OCI-LY3 (cell line): ENCODE measurements around the gene STRADB.

Experiments used
- H2AFZ ChIP-seq: fragments of 200-600, 300-600 bp; shearing (Covaris generic); 2 replicates; pipeline ENCODE4 v1.6.0; 2014; ENCODE audit warnings: antibody characterized with exemption, low read depth, low read length
- H3K27ac ChIP-seq: fragments of 200-600, 300-600 bp; sonication (generic); 2 replicates; pipeline ENCODE4 v1.5.1; 2014; ENCODE audit warnings: mild to moderate bottlenecking, low read length, moderate library complexity, mixed read lengths
- H3K27me3 ChIP-seq: fragments of 200-600, 300-600 bp; sonication (generic); 2 replicates; pipeline ENCODE4 v1.6.1; 2014; ENCODE audit warnings: low read depth, low read length, mixed read lengths
- H3K36me3 ChIP-seq: fragments of 200-600, 300-600 bp; sonication (generic); replicated peaks from 2 replicates; pipeline ENCODE3; 2014; ENCODE audit warnings: low read depth, low read length, mixed read lengths
- H3K4me1 ChIP-seq: fragments of 300-600, 200-600 bp; sonication (generic); 2 replicates; pipeline ENCODE4 v1.6.1; 2014; ENCODE audit warnings: low read length, mixed read lengths
- H3K4me2 ChIP-seq: fragments of 200-600, 300-600 bp; sonication (generic); 2 replicates; pipeline ENCODE4 v1.6.1; 2014; ENCODE audit warnings: low read length, mixed read lengths
- H3K4me3 ChIP-seq: fragments of 300-600, 200-600 bp; sonication (generic); 2 replicates; pipeline ENCODE4 v1.5.1; 2014; ENCODE audit warnings: antibody characterized with exemption, mild to moderate bottlenecking, low read length, moderate library complexity
- H3K79me2 ChIP-seq: fragments of 300-600, 200-600 bp; shearing (Covaris generic); 2 replicates; pipeline ENCODE4 v1.6.1; 2014; ENCODE audit warnings: mild to moderate bottlenecking, low read length, mixed read lengths
- H3K9ac ChIP-seq: fragments of 300-600, 200-600 bp; shearing (Covaris generic); 2 replicates; pipeline ENCODE4 v1.6.0; 2014; ENCODE audit warnings: mild to moderate bottlenecking, low read length, moderate library complexity
- H3K9me3 ChIP-seq: fragments of 200-600, 300-600 bp; shearing (Covaris generic); 2 replicates; pipeline ENCODE4 v1.6.1; 2014; ENCODE audit warnings: low read length, mixed read lengths; ENCODE audit not compliant: insufficient read depth
- H4K20me1 ChIP-seq: fragments of 200-600, 300-600 bp; sonication (generic); 2 replicates; pipeline ENCODE4 v1.6.1; 2016; ENCODE audit warnings: low read length, mixed read lengths; ENCODE audit not compliant: insufficient read depth
- EZH2phosphoT487 ChIP-seq: fragments of 200-600 bp; shearing (Covaris generic); IDR thresholded peaks from 2 replicates; pipeline ENCODE4 v1.6.1; 2018; ENCODE audit warnings: antibody characterized with exemption, mixed run types, low read depth
- TF ChIP-seq, protein P1 (sequence below): fragments of 200-600, 300-600 bp; sonication (generic); IDR thresholded peaks from 2 replicates; pipeline ENCODE4 v1.5.1; 2014; ENCODE audit warnings: antibody characterized with exemption, low read length, low read depth

STRADB gene

GRCh38 chr2:201411421-201411820, 40.1 kb upstream of the STRADB start:
- no peaks in the 10 kb centered on the region for H3K9me3 ChIP-seq
- H3K79me2 ChIP-seq, result no peaks in the 10 kb centered on the region
- H4K20me1 ChIP-seq, result no peaks in the 10 kb centered on the region
- TF ChIP-seq, protein P1, sequence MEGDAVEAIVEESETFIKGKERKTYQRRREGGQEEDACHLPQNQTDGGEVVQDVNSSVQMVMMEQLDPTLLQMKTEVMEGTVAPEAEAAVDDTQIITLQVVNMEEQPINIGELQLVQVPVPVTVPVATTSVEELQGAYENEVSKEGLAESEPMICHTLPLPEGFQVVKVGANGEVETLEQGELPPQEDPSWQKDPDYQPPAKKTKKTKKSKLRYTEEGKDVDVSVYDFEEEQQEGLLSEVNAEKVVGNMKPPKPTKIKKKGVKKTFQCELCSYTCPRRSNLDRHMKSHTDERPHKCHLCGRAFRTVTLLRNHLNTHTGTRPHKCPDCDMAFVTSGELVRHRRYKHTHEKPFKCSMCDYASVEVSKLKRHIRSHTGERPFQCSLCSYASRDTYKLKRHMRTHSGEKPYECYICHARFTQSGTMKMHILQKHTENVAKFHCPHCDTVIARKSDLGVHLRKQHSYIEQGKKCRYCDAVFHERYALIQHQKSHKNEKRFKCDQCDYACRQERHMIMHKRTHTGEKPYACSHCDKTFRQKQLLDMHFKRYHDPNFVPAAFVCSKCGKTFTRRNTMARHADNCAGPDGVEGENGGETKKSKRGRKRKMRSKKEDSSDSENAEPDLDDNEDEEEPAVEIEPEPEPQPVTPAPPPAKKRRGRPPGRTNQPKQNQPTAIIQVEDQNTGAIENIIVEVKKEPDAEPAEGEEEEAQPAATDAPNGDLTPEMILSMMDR, result no peak
- no peak for TF ChIP-seq EZH2phosphoT487
- no peak overlapping the region for H2AFZ ChIP-seq
- H3K4me3 ChIP-seq, result no peak overlapping the region
- no peak overlapping the region for H3K27ac ChIP-seq
- no peaks in the 10 kb centered on the region for H3K27me3 ChIP-seq
- no peak overlapping the region for H3K9ac ChIP-seq
- 0 out of 2 replicates have a peak, but pooled peaks cover 3% of the 10 kb centered on the region for H3K4me1 ChIP-seq
- H3K4me2 ChIP-seq, result no peak overlapping the region
- H3K36me3 ChIP-seq, result no peaks in the 10 kb centered on the region

- Histone ChIP-seq H3K79me2 (no peaks in the 10 kb centered on the region), H3K4me1 (0 out of 2 replicates have a peak, but pooled peaks cover 3% of the 10 kb centered on the region), H4K20me1 (no peaks in the 10 kb centered on the region), H3K27ac (no peak overlapping the region), H3K9me3 (no peaks in the 10 kb centered on the region), H3K36me3 (no peaks in the 10 kb centered on the region), H3K9ac (no peak overlapping the region), H2AFZ (no peak overlapping the region), H3K27me3 (no peaks in the 10 kb centered on the region), H3K4me3 (no peak overlapping the region), H3K4me2 (no peak overlapping the region)
- TF ChIP-seq EZH2phosphoT487, result no peak
- TF ChIP-seq, protein P1, result no peak
These were observed 38.4 kb upstream of the STRADB start for GRCh38 chr2:201413143-201413542.

GRCh38 chr2:201413552-201413951, 38.0 kb upstream of the STRADB start:
- H3K9ac ChIP-seq, result no peak overlapping the region
- no peaks in the 10 kb centered on the region for H4K20me1 ChIP-seq
- H2AFZ ChIP-seq, result no peak overlapping the region
- no peak overlapping the region for H3K4me2 ChIP-seq
- no peaks in the 10 kb centered on the region for H3K27me3 ChIP-seq
- no peak for TF ChIP-seq EZH2phosphoT487
- TF ChIP-seq, protein P1, result no peak
- no peaks in the 10 kb centered on the region for H3K9me3 ChIP-seq
- no peaks in the 10 kb centered on the region for H3K79me2 ChIP-seq
- H3K4me3 ChIP-seq, result no peak overlapping the region
- 0 out of 2 replicates have a peak, but pooled peaks cover 3% of the 10 kb centered on the region for H3K4me1 ChIP-seq
- H3K36me3 ChIP-seq, result no peaks in the 10 kb centered on the region
- no peak overlapping the region for H3K27ac ChIP-seq

DNA sequence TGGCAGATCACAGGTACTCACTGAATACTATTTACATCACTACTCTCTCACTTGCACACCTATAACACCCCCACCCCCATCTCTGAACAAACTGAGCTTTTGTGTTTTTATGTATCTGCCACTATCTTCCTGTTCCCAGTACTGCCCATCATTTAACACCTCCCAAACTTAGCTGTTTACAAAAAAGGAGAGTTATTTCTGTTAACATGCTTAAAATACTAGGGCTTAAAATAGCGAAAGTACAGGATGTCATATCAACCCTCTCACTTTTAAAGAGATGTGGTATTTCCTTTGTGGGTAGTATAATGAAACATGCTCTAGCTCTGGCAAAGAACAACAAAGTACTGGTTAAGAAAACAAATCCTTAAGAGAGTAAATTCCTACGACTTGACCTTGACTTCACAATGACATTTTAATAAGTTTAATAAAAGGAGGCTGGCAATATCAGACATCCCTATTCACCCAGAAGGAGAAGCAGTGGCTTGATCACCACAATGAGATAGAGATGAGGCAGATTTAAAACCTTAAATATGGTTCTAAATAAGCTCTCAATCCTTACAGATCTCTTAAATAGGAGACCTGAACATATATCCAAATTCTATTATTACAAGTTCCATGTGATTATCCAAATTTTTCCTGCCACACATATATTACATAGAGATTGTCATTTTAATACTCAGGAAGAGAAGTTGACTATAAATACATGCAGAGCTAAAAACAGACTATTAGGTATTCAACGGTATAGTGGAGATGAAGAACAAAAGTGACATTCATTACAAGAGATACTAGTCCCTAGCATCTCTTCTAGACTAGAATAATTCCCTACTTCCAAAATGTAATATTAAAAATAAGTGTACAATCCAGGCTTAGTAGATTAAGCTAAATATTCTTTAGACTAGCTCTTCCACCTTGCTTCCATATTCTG, 37.2 kb upstream of the STRADB start:
- no peaks in the 10 kb centered on the region for H3K9me3 ChIP-seq
- H3K4me2 ChIP-seq, result no peak overlapping the region
- 0 out of 2 replicates have a peak, but pooled peaks cover 3% of the 10 kb centered on the region for H3K4me1 ChIP-seq
- H3K9ac ChIP-seq, result no peak overlapping the region
- H3K27ac ChIP-seq, result no peak overlapping the region
- H3K79me2 ChIP-seq, result no peaks in the 10 kb centered on the region
- no peaks in the 10 kb centered on the region for H3K36me3 ChIP-seq
- H4K20me1 ChIP-seq, result no peaks in the 10 kb centered on the region
- H3K4me3 ChIP-seq, result no peak overlapping the region
- H3K27me3 ChIP-seq, result no peaks in the 10 kb centered on the region
- TF ChIP-seq, protein P1, result no peak
- no peak for TF ChIP-seq EZH2phosphoT487
- H2AFZ ChIP-seq, result no peak overlapping the region
